Fibroblast of lung (primary cell): ENCODE results near the gene MYO10.

Experiments
- CTCF ChIP-seq, 2 donors: IDR thresholded peaks in 1 of 2; conservative IDR thresholded peaks in 1 of 2; 1 replicate in 1 of 2; 2 replicates in 1 of 2; pipeline ENCODE4 v1.5.1; 2011 to 2012; ENCODE audit warnings: low read length in 2 of 2, control low read depth in 1 of 2, inconsistent platforms in 1 of 2, low read depth in 1 of 2, mild to moderate bottlenecking in 1 of 2
- EZH2 ChIP-seq: IDR thresholded peaks from 2 replicates; pipeline ENCODE4 v1.5.1; 2012; ENCODE audit warnings: low read length, control low read depth, mild to moderate bottlenecking; ENCODE audit errors: missing control alignments

- TF ChIP-seq CTCF (conservative IDR thresholded peaks at IDR 0.05 in 1 of 2, IDR thresholded peaks at IDR 0.05 in 1 of 2; ENCODE audit: low read depth in 1 of 2, low read length in 2 of 2) (no peak), EZH2 (no peak)
These were observed 202.6 kb downstream of the MYO10 start for GRCh38 chr5:16733331-16734006.
